CD4-positive, alpha-beta T cell treated with Interleukin-6 at 100 ng/mL for 8 hours (primary cell): ENCODE measurements around the gene ACSF2.

Experiments
- DNase-seq: peaks from one replicate; pipeline ENCODE4 v3.0.0-alpha.2; 2020; ENCODE audit warnings: mixed read lengths, low spot score

Gene ACSF2

DNA sequence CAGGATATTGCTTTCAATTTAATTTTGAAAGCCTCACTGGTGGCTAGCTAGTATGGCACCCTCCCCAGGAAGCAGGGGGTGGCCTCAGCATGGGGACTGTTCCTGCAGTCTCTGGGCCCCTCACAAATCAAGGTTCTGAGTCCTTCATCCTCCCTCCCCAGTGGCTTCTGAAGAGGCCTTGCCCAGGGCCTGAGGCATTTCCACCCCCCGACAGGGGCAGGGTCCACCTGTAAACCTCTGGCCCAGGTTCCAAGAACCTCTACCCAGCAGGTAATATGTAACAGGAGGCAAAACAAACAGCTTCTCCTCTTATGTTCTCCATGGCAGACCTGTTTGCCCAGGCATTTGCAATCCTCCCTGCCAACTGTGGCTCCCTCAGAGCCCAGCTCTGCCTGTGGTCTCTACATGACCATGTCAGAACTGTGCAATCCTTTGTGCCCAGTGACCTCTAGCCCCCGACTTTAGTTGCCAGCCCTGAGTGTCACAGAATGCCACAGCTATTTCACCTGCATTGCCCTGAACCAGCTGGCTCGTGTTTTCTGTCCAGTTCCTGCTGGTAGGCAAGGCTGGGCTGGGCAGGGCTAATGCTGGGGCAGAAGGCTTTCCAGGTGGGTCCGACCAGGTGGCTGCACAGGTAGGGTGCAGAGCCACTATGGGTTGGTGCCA, 14.3 kb downstream of the ACSF2 start:
- DNase-seq: no peak

- no peak for DNase-seq
Observed at GRCh38 chr17:50440838-50441829, 15.1 kb downstream of the ACSF2 start.

GRCh38 chr17:50443505-50443974, 17.5 kb downstream of the ACSF2 start:
- no peak for DNase-seq

- DNase-seq: no peak
Observed at GRCh38 chr17:50444841-50445715, 19.1 kb downstream of the ACSF2 start.

DNA sequence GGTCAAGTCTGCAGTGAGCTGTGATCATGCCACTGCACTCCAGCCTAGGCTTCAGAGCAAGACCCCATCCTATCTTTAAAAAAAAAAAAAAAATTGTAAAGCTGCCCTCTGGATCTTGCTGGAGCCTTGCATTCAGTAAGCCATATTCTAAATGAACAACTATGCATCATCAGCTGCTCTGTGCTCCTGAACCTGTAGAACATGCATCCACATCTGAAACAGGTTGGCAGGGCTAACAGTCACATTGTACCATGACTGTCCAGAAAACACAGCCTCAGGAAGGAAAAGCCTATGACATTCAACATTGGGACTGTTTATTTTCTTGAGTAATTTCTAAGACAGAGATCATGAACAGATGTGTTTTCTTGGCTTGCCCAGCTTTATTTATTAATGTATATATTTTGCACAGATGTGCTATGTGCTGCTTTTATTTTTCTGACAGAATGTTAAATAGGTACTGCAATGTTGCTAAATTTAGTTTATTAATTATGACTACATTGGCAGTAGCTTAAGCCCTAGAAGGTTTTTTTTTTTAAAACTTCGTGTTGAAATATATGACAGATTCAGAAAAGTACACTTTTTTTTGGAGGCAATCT, 19.8 kb downstream of the ACSF2 start:
- no peak for DNase-seq

GRCh38 chr17:50447870-50448595, 22.0 kb downstream of the ACSF2 start:
- DNase-seq: no peak

DNA sequence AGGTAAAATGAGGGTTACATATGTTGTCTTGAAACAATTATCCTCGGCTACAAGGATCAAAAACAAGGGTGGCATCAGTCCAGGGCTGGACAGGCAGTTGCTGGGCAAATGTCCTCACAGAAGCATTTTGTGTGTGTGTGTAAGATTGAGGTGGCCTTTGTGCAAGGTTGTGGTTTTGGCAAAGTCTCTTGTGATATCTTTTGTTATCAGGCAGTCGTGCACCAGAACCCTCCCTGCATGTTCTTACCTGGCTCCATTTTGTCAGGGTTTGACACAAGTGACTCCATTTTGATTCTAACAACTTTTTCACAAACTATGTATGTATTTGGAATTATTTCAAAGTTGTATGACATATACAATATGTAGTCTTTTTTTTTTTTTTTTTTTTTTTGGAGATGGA, 22.6 kb downstream of the ACSF2 start:
- DNase-seq: no peak

- no peak for DNase-seq
Observed at GRCh38 chr17:50451943-50452629, 26.1 kb downstream of the ACSF2 start.

DNA sequence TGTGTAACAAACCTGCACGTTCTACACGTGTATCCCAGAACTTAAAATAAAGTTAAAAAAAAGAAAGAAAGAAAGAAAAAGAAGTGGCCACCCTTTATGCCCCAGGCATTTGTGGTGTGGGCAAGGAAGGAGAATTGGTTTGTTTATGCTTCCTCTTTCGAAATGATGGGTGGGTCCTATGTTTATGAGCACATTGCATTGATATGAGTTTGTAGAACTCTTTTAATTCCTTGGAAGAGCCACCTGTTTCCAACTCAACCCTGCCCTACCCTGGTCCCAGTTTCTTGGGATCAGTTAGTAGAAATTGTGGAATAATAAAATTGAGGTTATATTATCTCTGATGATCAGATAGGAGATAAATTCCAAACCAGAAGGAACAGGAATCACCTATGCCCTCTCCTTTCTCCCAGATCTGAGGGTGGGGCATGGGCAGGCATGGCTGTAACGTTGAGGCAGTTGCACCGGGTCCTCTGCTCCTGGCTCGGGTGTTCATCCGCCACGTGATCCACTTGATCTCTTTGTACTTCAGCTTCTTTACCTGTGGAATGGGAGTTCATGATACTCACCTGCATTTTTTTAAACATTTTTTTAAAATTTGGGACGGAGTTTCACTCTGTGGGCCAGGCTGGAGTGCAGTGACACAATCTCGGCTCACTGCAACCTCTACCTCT, 26.7 kb downstream of the ACSF2 start:
- no peak for DNase-seq

DNA sequence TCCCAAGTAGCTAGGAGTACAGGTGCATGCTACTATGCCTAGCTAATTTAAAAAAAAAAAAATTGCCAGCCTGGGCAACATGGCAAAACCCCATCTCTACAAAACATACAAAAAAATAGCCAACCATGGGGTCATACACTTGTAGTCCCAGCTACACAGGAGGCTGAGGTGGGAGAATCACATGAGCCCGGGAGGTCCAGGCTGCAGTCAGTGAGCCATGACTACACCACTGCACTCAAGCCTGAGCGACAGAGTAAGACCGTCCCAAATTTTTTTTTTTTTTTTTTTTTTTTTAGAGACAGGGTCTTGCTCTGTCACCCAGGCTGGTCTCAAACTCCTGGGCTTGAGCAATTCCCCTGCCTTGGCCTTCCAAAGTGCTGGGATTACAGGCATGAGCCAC, 27.9 kb downstream of the ACSF2 start:
- DNase-seq: no peak

DNA sequence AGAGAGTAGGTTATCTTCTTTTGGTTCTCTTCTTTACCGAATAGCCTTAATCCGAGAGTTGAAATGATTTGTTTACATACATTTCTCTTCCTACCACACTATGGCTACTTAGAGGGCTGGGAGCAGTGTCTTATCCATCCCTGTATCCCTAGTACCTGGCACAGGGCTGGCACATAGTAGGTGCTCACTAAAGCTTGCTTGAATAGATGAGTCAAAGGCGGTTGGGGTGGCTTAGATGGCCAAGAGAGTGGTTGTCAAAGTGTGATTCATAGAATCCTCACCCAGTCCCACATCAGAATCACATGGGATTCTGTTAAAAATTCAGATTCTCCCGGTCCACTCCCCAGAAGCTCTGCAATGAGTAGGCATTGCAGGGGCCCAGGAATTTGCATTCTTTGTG, 31.6 kb downstream of the ACSF2 start:
- no peak for DNase-seq

GRCh38 chr17:50458270-50458669, 32.3 kb downstream of the ACSF2 start:
- DNase-seq: no peak

- no peak for DNase-seq
Observed at GRCh38 chr17:50458701-50459676, 33.0 kb downstream of the ACSF2 start.

DNA sequence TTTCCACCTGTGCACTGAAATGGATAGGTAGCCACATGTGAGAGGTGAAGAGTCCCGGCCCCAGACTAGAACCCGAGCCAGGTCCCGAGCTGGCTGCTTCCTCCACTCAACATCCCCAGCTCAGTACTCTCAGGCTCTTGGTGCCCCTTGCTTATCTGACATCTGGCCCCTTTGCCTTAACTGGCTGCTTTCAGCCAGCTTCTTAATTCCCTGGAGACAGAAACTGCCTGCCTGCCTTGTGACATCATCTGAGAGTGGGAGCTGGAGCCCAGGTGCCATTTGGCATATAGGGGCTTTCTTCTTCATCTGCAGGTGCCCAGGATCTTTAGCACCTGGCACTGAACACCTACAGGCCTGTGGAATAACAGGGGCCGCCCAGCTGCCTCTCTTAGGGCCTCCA, 33.7 kb downstream of the ACSF2 start:
- DNase-seq: no peak

GRCh38 chr17:50460831-50461526, 35.0 kb downstream of the ACSF2 start:
- DNase-seq: no peak

DNA sequence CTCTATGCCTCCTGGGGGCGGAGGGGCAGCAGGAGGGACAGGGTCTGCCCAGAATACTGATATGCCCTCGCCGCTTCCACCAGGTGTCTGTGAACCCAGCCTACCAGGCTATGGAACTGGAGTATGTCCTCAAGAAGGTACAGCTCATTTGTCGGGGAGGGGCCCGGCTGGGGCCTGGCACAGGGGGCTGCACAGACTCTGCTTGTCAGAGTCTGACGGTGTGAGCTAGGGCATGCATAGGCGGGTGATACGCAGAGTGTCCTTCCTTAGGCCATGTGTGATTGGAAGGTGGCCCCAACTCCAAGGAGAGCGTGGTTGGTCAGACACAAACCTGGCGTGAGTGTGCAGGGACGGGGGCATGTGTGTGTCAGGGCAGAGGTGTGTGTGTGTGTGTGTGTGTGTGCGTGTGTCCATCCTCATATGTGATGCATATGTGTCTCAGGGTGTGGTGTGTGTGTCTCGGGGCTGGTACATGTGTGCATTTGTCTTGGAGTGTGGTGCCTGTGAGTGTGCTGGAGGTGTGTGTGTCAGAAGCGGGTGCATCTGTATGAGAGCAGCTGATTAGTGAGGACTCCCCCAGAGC, 35.6 kb downstream of the ACSF2 start:
- no peak for DNase-seq

DNA sequence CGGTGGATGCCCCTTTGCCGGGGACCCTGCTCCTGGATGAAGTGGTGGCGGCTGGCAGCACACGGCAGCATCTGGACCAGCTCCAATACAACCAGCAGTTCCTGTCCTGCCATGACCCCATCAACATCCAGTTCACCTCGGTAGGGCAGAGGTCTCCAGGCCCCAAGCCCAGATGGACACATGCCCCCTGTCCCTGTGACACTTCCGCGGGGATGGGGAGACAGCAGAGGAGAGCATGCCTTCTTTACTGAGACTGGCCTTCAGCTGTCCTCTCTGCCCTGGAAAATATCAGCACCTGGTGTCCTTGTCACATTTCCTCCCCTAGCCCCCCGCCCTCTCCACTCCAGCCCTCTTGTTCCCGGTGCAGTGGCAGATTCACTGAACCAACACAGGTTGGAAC, 36.4 kb downstream of the ACSF2 start:
- DNase-seq: no peak

GRCh38 chr17:50464121-50464520, 38.1 kb downstream of the ACSF2 start:
- no peak for DNase-seq
